ENCODE measurements around the gene FMNL2.

The FMNL2 gene

GRCh38 chr2:152304836-152305235 is 30.1 kb upstream of the FMNL2 start:
- no peak for ATAC-seq
- no peak for TF ChIP-seq TCF4 (CRISPR knock-in tag; IDR thresholded peaks at IDR 0.05; ENCODE audit: borderline replicate concordance)
- TF ChIP-seq ESRRG (CRISPR knock-in tag; IDR thresholded peaks at IDR 0.05), result no peak
- no peak for TF ChIP-seq ZC3H10 (CRISPR knock-in tag; IDR thresholded peaks at IDR 0.05)
- TF ChIP-seq POU6F1 (CRISPR knock-in tag; IDR thresholded peaks at IDR 0.05; ENCODE audit: borderline replicate concordance, low read depth), result no peak
- no peak for TF ChIP-seq RARB (CRISPR knock-in tag; IDR thresholded peaks at IDR 0.05)
- no peak for TF ChIP-seq SNAI2 (CRISPR knock-in tag; IDR thresholded peaks at IDR 0.05)

GRCh38 chr2:152307863-152308262 is 27.1 kb upstream of the FMNL2 start:
- TF ChIP-seq OSR1 (CRISPR knock-in tag; IDR thresholded peaks at IDR 0.05) (no peak), ESRRG (CRISPR knock-in tag; IDR thresholded peaks at IDR 0.05) (no peak), CREB5 (CRISPR knock-in tag; IDR thresholded peaks at IDR 0.05; ENCODE audit: low read depth) (no peak), BACH2 (CRISPR knock-in tag; IDR thresholded peaks at IDR 0.05; ENCODE audit: borderline replicate concordance) (no peak), CSDC2 (CRISPR knock-in tag; IDR thresholded peaks at IDR 0.05) (no peak), SNAI2 (CRISPR knock-in tag; IDR thresholded peaks at IDR 0.05) (no peak), CSRNP3 (CRISPR knock-in tag; IDR thresholded peaks at IDR 0.05) (no peak), ZFP30 (CRISPR knock-in tag; IDR thresholded peaks at IDR 0.05) (no peak), ZNF8 (CRISPR knock-in tag; IDR thresholded peaks at IDR 0.05) (no peak), RARB (CRISPR knock-in tag; IDR thresholded peaks at IDR 0.05) (no peak), GLIS3 (CRISPR knock-in tag; IDR thresholded peaks at IDR 0.05) (no peak), ZNF70 (CRISPR knock-in tag; IDR thresholded peaks at IDR 0.05) (no peak), ZFP3 (CRISPR knock-in tag; IDR thresholded peaks at IDR 0.05) (no peak), ARNTL (CRISPR knock-in tag; IDR thresholded peaks at IDR 0.05; ENCODE audit: borderline replicate concordance, low read depth) (no peak), ZNF565 (CRISPR knock-in tag; conservative IDR thresholded peaks at IDR 0.05; ENCODE audit: low read depth) (no peak)

GRCh38 chr2:152309352-152310214 is 25.4 kb upstream of the FMNL2 start:
- no peak for ATAC-seq
- no peak for TF ChIP-seq CSRNP3 (CRISPR knock-in tag; IDR thresholded peaks at IDR 0.05)
- TF ChIP-seq PPARA (CRISPR knock-in tag; IDR thresholded peaks at IDR 0.05; ENCODE audit: borderline replicate concordance), result no peak
- no peak for TF ChIP-seq ZC3H10 (CRISPR knock-in tag; IDR thresholded peaks at IDR 0.05)
- TF ChIP-seq TOX (CRISPR knock-in tag; IDR thresholded peaks at IDR 0.05; ENCODE audit: borderline replicate concordance), result no peak
- TF ChIP-seq POU6F1 (CRISPR knock-in tag; IDR thresholded peaks at IDR 0.05; ENCODE audit: borderline replicate concordance, low read depth), result no peak
- TF ChIP-seq PATZ1 (CRISPR knock-in tag; IDR thresholded peaks at IDR 0.05; ENCODE audit: borderline replicate concordance), result no peak
- TF ChIP-seq SNAI2 (CRISPR knock-in tag; IDR thresholded peaks at IDR 0.05), result no peak
- no peak for TF ChIP-seq TCF4 (CRISPR knock-in tag; IDR thresholded peaks at IDR 0.05; ENCODE audit: borderline replicate concordance)
- no peak for TF ChIP-seq CREB5 (CRISPR knock-in tag; IDR thresholded peaks at IDR 0.05; ENCODE audit: low read depth)
- TF ChIP-seq CSDC2 (CRISPR knock-in tag; IDR thresholded peaks at IDR 0.05), result no peak
- no peak for TF ChIP-seq ESRRG (CRISPR knock-in tag; IDR thresholded peaks at IDR 0.05)
- TF ChIP-seq RARB (CRISPR knock-in tag; IDR thresholded peaks at IDR 0.05), result no peak
- TF ChIP-seq GLIS3 (CRISPR knock-in tag; IDR thresholded peaks at IDR 0.05), result no peak
- TF ChIP-seq OSR1 (CRISPR knock-in tag; IDR thresholded peaks at IDR 0.05), result no peak
- TF ChIP-seq TSHZ2 (CRISPR knock-in tag; IDR thresholded peaks at IDR 0.05), result no peak

More at GRCh38 chr2:152307863-152308262, 27.1 kb upstream of the FMNL2 start:
- no peak for ATAC-seq
